Parathyroid adenoma (tissue), 2 donors: ENCODE data around the gene KRT82.

Experiments used
- H2AFZ ChIP-seq: fragments of 300-600 bp; sonication (generic); one replicate; pipeline ENCODE4 v1.7.0; 2017; ENCODE audit warnings: antibody characterized with exemption, mild to moderate bottlenecking
- H3K27ac ChIP-seq: fragments of 300-600 bp; sonication (generic); one replicate; pipeline ENCODE4 v1.7.0; 2017
- H3K27me3 ChIP-seq: fragments of 300-600 bp; sonication (generic); one replicate; pipeline ENCODE4 v1.7.0; 2017; ENCODE audit warnings: low read length; ENCODE audit not compliant: control insufficient read depth, insufficient read depth
- H3K36me3 ChIP-seq: fragments of 300-600 bp; sonication (generic); one replicate; pipeline ENCODE4 v1.7.0; 2017; ENCODE audit warnings: low read length; ENCODE audit not compliant: control insufficient read depth, insufficient read depth
- H3K4me1 ChIP-seq: fragments of 300-600 bp; sonication (generic); one replicate; pipeline ENCODE4 v1.7.0; 2017; ENCODE audit warnings: control low read depth
- H3K4me2 ChIP-seq: fragments of 300-600 bp; sonication (generic); one replicate; pipeline ENCODE4 v1.7.0; 2017; ENCODE audit warnings: low read length
- H3K4me3 ChIP-seq: fragments of 300-600 bp; sonication (generic); one replicate; pipeline ENCODE4 v1.7.0; 2017; ENCODE audit warnings: low read depth, low read length
- H3K79me2 ChIP-seq: fragments of 300-600 bp; sonication (generic); one replicate; pipeline ENCODE4 v1.7.0; 2017; ENCODE audit warnings: control low read depth
- H3K9ac ChIP-seq: fragments of 300-600 bp; sonication (generic); one replicate; pipeline ENCODE4 v1.7.0; 2017; ENCODE audit warnings: mild to moderate bottlenecking
- H3K9me3 ChIP-seq: fragments of 300-600 bp; sonication (generic); one replicate; pipeline ENCODE4 v1.7.0; 2017; ENCODE audit warnings: low read length; ENCODE audit not compliant: control insufficient read depth
- TF ChIP-seq, protein P1 (sequence below): fragments of 300-600 bp; sonication (generic); IDR thresholded peaks from one replicate; pipeline ENCODE4 v1.7.0; 2017; ENCODE audit warnings: antibody characterized with exemption, mild to moderate bottlenecking
- donor health status: primary hyperparathyroidism.

The KRT82 gene

DNA sequence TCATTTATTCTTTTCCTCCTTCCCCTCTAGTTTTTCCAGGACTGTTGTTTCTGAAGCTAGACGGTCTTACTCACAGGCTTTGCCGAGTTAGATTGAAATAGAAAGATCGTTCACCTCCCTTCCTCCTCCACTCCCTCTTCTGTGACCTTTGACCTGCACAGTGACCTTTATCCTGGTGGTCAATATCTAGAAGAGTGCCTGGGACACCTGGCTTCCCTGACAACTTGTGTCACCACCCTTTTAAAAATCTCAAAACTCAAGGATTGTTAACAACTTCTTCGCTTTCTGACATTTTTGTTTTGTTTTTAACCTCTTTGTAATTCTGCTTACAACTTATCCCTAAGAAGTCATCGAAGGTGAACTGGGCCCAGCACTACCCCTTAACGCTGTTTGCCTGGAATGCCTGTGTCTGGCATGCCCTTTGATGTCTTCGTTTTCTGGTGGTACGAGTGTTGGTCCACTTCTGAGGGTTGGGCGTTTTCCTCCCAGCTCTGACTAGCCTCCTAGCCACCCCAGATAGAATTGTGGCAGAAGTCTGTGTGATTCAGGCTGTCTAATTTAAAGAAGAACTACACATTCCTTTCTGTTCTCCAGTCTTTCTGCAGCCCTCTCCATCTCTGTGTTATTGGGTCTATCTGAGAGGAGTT, 30.8 kb upstream of the KRT82 start:
- Histone ChIP-seq H3K9ac (no peak overlapping the region), H3K27ac (no peak overlapping the region), H3K9me3 (no peaks in the 10 kb centered on the region), H3K36me3 (no peaks in the 10 kb centered on the region), H3K4me1 (no peaks in the 10 kb centered on the region), H3K4me2 (no peak overlapping the region), H3K79me2 (no peaks in the 10 kb centered on the region), H3K4me3 (no peak overlapping the region), H3K27me3 (no peaks in the 10 kb centered on the region), H2AFZ (no peak overlapping the region)
- TF ChIP-seq, protein P1, sequence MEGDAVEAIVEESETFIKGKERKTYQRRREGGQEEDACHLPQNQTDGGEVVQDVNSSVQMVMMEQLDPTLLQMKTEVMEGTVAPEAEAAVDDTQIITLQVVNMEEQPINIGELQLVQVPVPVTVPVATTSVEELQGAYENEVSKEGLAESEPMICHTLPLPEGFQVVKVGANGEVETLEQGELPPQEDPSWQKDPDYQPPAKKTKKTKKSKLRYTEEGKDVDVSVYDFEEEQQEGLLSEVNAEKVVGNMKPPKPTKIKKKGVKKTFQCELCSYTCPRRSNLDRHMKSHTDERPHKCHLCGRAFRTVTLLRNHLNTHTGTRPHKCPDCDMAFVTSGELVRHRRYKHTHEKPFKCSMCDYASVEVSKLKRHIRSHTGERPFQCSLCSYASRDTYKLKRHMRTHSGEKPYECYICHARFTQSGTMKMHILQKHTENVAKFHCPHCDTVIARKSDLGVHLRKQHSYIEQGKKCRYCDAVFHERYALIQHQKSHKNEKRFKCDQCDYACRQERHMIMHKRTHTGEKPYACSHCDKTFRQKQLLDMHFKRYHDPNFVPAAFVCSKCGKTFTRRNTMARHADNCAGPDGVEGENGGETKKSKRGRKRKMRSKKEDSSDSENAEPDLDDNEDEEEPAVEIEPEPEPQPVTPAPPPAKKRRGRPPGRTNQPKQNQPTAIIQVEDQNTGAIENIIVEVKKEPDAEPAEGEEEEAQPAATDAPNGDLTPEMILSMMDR, result no peak

DNA sequence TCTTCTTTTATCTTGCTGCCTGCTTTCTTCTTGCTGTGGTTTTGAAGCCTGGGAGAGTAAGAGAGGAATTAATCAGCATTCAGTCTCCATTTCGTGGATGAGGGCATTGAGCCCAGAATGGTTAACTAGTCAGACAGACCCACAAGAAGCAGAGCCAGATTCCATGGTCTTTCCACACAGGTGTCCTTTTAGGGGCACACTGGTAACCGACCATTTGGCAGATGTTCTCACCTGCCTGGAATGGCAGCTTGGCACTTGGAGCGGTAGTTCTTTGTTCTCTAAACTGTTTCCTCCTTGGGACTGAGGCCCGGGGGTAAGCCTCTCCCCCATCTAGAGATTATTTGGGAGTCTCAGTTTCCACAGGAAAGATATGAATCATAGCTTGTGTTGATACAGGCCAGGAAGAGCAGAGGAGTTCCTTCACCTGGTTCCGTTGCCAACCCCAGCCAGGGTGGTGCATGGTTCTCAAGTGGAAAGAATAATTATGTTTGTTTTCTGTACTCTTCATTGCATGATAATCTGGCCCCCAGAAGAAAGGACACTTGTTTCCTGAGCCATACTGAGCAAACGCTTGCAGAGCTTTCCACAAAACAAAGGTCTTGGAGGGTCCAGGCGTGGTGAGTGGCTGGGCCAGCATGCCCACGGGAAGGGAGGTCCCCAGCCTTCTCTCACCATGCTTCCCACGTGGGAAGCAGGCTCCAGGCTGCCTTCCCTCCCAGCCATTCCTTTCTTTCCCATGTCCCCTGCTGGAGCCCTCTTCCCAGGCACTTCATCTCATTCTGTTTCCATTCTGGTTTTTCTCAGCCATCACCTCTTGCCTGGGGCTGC, 30.1 kb upstream of the KRT82 start:
- Histone ChIP-seq H3K27me3 (no peaks in the 10 kb centered on the region), H3K4me1 (no peaks in the 10 kb centered on the region), H3K9me3 (no peaks in the 10 kb centered on the region), H3K79me2 (no peaks in the 10 kb centered on the region), H3K4me3 (no peak overlapping the region), H3K27ac (no peak overlapping the region), H2AFZ (no peak overlapping the region), H3K4me2 (no peak overlapping the region), H3K36me3 (no peaks in the 10 kb centered on the region), H3K9ac (no peak overlapping the region)
- TF ChIP-seq, protein P1, result no peak

GRCh38 chr12:52435659-52435999, 29.5 kb upstream of the KRT82 start:
- Histone ChIP-seq H3K79me2 (no peaks in the 10 kb centered on the region), H3K9me3 (no peaks in the 10 kb centered on the region), H3K4me1 (no peaks in the 10 kb centered on the region), H3K4me3 (no peak overlapping the region), H3K9ac (no peak overlapping the region), H3K36me3 (no peaks in the 10 kb centered on the region), H3K27ac (no peak overlapping the region), H2AFZ (no peak overlapping the region), H3K4me2 (no peak overlapping the region), H3K27me3 (no peaks in the 10 kb centered on the region)
- TF ChIP-seq, protein P1, result no peak

GRCh38 chr12:52434760-52435530, 28.8 kb upstream of the KRT82 start:
- H3K36me3 ChIP-seq, result no peaks in the 10 kb centered on the region
- no peaks in the 10 kb centered on the region for H3K27me3 ChIP-seq
- H3K4me1 ChIP-seq, result no peaks in the 10 kb centered on the region
- H3K79me2 ChIP-seq, result no peaks in the 10 kb centered on the region
- TF ChIP-seq, protein P1, result no peak
- no peak overlapping the region for H3K9ac ChIP-seq
- no peaks in the 10 kb centered on the region for H3K9me3 ChIP-seq
- H3K27ac ChIP-seq, result no peak overlapping the region
- no peak overlapping the region for H2AFZ ChIP-seq
- H3K4me3 ChIP-seq, result no peak overlapping the region
- no peak overlapping the region for H3K4me2 ChIP-seq
